NCI-H187 (cell line): ENCODE results near the gene IGF1R.

ENCODE experiments used
- DNase-seq, 2 experiments: peaks; one replicate each; lab custom pipeline; 2025; lab: John Stamatoyannopoulos, UW

Gene IGF1R

GRCh38 chr15:98745650-98746374 lies 97.5 kb downstream of the IGF1R start:
- no peak for DNase-seq

GRCh38 chr15:98746375-98747155 lies 98.2 kb downstream of the IGF1R start:
- no peak for DNase-seq

GRCh38 chr15:98751767-98752166 lies 103.4 kb downstream of the IGF1R start:
- DNase-seq, result no peak

GRCh38 chr15:98753726-98754656 lies 105.7 kb downstream of the IGF1R start:
- DNase-seq, result no peak

DNA sequence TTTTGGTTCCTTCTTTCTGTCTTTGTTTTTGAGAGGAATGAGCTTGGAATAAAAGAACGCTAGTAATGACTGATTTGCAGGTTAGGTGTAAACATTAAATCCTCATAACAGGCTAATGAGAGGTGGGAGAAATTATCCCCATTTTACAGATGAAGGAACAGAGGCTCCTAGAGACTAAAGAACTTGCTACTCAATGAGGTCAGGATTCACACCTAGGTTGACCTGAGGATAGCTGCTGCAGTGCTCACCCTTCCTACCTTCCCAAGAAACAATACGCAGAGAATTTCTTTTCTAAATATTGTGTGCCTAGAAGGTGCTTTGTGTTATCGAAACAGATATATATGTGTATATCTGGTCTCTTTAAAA lies 106.3 kb downstream of the IGF1R start:
- DNase-seq, result no peak

DNA sequence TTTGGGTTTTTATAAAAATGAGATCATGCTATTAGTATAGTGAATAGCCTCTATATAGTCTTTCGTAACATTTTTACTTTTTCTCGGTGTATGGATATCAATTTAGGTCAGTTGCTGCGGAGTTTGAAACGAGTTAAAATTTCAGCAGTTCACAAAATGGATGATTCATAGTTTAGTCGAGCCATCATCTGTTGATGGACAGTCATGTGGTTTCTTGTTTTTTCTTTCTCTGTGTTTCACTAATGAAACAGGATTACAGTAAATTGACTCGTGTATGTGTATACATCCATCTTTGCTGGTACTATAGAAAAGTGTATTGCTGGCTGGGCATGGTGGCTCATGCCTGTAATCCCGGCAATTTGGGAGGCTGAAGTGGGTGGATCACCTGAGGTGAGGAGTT lies 106.8 kb downstream of the IGF1R start:
- DNase-seq, result no peak

- no peak for DNase-seq
Observed at GRCh38 chr15:98755781-98756180, 107.4 kb downstream of the IGF1R start.

- DNase-seq, result no peak
Observed at GRCh38 chr15:98758224-98758623, 109.9 kb downstream of the IGF1R start.

DNA sequence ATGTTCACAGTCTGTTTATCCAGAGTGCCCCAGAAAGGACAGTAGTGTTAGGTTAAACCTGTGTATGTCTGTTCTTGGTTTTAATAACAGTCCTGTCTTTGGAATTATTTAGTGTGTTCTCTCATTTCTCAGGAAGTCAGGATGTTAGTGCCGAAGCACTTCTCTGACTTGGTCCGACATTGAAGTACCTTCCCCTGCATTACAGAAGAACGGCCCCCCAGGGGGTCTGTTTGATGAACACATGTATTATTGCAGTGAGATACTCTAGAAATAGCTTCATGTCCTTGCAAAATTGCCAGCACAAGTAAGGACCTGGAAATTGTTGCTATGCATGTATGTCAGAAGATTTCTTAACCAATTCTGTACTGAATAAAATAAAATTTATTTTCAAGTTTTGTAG lies 110.9 kb downstream of the IGF1R start:
- no peak for DNase-seq

GRCh38 chr15:98760112-98760826 lies 111.9 kb downstream of the IGF1R start:
- DNase-seq, result peak; percentile 66 to 83

DNA sequence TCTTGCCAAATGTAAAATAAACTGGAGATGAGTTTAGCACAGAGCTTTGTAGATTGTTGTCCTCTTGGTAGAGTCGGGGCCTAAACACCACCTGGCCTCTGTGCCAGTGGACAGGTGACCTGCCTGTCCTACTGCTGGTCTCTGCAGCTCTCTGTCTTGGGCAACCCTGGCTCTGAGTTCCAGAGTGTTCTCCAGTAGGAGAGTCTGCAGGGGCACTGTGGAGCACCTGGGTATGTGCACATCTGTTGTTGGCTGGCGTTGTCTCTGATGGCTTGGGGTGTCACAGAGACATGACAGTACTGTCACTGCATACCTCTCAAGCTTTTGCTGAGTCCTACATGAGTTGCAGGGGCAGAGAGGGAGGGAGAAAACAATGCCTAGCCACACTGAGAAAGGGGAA lies 112.6 kb downstream of the IGF1R start:
- no peak for DNase-seq

GRCh38 chr15:98763179-98763578 lies 114.8 kb downstream of the IGF1R start:
- no peak for DNase-seq

GRCh38 chr15:98764291-98764690 lies 116.0 kb downstream of the IGF1R start:
- DNase-seq, result no peak

- DNase-seq, result no peak
Observed at GRCh38 chr15:98765610-98766009, 117.3 kb downstream of the IGF1R start.

DNA sequence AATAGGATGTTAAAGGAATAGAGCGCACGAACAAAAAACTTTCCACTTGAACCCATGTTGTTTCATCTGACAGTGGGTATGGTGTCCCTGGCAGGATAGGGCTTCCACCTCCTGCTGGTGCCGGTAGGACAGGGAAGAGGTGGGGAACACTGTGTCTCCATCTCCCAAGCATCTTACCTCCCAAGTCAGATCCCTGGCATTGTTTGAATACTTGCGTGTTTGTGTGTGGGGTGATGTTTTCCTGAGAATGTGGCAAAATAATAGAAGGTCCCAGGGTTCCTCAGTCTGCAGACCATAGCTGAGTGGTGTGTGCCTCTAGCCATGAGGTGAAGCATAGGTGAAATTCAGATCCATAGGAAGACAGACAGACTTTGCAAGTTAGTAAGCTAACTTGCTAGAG lies 119.4 kb downstream of the IGF1R start:
- no peak for DNase-seq

- DNase-seq, result no peak
Observed at GRCh38 chr15:98769867-98770266, 121.5 kb downstream of the IGF1R start.

GRCh38 chr15:98770984-98771383 lies 122.6 kb downstream of the IGF1R start:
- no peak for DNase-seq

GRCh38 chr15:98771541-98771940 lies 123.2 kb downstream of the IGF1R start:
- no peak for DNase-seq

- no peak for DNase-seq
Observed at GRCh38 chr15:98772895-98773294, 124.6 kb downstream of the IGF1R start.

GRCh38 chr15:98773616-98774015 lies 125.3 kb downstream of the IGF1R start:
- DNase-seq, result no peak

GRCh38 chr15:98774756-98775497 lies 126.6 kb downstream of the IGF1R start:
- no peak for DNase-seq
